GM18907 (cell line): ENCODE results near the gene FCHSD1.

Experiments
- ATAC-seq: cut with Tn5 transposase; IDR thresholded peaks from one replicate; pipeline ENCODE4 v1.9.1; 2021; ENCODE audit warnings: mild to moderate bottlenecking, moderate library complexity; ENCODE audit not compliant: unreplicated experiment

The FCHSD1 gene

DNA sequence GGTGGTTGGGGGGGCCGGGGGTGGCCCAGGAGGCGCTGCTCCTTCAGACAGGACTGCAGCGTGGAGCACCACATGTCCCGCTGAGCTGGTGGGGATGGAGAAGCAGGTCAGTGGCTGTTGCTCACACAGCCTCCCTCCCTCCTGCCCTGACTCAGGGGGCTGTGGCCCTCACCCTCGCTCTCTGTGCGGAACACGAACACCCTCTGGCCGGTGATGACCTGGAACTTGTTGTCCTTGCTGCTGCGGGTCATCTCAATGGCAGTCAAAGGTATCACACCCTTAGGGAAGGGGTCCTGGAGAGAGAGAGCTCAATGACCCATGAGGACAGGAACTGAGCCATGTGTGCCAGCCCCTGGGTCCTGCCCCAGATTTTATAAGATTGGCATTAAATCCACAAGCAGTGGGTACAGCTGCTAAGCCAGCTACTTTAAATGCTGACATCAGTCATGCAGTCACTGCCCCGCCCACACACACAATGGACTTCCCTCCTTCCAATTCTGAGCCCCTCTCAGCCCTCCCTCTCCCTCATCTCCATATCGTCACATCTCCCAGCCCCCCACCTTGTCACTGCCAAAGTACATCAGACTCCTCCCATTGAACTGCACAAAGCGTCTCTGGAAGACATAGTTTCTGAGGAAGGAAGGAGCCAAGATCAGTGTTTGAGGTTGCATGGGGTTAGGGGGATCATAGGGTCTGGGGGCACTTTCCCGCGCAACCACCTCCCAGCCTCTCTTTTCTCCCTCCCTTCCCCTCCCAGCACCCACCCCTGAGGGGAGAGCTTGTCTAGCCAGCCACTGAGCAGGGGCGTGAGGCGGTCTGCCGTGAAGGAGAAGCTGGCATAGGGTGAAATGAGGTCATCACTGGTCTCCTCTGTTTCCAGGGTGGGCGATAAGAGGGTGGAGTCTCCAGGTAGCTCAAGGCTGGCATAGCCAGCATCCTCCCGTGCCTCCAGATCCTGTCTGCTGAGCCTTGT is 21.9 kb upstream of the FCHSD1 start:
- ATAC-seq: no peak

DNA sequence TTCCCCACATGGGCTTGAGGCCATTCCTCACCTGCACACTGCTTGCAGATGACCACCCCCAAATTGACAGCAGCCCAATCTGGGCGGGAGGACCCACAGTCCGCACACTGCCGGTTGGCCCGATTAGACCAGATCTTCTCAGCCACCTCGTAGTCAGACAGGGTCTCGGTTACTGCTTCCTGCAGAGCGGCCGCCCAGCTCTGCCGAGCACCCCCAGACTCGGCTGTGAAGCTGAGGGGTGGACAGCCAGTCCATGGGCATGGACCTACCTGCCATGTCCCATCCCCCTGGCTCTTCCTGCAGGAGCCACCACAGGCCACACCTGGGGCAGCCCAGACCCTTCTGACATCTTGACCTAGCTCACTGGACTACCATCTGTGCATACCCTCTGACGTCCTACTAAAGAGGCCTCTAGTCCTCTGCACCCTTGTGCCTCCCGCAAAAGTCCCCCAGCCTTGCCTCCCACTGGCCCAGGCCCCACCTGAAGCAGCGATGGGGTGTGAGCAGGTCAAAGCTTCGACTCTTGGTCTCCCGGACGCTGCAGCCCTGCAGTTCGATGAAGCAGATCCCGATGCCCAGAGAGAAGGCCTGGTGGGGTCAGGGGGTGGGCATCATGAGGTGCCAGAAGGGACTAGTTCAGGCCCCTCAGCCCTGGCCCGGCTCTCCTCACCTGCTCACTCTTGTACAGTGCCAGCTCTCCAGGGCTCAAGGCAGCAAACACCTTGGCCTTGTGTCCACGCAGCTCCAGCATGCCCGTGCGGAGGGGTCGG is 21.0 kb upstream of the FCHSD1 start:
- ATAC-seq: no peak

DNA sequence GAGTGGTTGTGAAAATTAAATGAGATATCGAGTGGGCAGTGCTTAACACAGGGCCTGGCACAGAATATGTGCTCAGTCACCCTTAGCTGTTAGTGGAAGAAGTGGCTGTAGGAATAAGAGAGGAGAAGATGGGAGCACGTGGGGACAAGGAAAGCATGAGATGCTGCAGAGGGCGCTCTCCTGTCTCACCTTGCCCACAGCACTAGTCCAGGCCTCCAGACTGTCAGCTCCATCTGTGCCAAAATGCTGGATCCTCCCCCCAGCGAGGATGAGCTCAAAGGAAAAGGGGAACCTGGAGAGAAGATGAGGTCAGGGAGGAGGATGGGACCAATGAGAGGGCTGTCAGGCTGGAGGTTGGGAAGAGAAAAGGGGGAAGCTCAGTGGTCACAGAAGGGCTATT is 18.3 kb upstream of the FCHSD1 start:
- no peak for ATAC-seq

DNA sequence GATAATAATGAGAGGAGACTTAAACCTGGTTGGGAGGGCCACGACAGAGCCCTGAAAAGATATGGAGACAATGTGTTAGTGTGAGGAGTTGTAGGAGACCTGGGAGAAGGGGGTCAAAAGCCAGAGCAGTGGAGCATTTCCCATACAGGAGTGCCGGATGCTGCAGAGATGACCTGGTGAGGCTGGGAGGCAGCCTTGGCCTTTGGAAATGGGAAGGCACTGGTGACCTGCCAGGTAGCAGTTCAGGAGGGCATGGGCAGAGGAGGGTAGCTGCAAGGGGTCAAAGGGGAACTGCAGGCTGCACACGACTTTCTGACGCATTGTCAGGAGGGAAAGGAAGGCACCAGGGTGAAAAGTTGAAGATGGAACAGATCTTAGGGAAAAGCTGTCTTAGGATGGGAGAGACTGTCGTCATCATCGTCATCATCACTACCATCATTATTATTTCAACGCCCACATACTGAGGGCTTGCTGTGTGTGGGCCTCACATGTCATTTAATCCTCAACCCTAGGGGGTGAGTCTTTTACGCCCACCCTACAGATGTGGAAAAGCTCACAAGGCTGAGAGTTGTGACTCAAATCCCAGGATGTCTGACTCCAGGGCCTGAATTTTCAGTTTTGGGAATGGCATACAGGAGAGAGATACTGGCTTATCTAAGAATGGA is 17.5 kb upstream of the FCHSD1 start:
- ATAC-seq: no peak

DNA sequence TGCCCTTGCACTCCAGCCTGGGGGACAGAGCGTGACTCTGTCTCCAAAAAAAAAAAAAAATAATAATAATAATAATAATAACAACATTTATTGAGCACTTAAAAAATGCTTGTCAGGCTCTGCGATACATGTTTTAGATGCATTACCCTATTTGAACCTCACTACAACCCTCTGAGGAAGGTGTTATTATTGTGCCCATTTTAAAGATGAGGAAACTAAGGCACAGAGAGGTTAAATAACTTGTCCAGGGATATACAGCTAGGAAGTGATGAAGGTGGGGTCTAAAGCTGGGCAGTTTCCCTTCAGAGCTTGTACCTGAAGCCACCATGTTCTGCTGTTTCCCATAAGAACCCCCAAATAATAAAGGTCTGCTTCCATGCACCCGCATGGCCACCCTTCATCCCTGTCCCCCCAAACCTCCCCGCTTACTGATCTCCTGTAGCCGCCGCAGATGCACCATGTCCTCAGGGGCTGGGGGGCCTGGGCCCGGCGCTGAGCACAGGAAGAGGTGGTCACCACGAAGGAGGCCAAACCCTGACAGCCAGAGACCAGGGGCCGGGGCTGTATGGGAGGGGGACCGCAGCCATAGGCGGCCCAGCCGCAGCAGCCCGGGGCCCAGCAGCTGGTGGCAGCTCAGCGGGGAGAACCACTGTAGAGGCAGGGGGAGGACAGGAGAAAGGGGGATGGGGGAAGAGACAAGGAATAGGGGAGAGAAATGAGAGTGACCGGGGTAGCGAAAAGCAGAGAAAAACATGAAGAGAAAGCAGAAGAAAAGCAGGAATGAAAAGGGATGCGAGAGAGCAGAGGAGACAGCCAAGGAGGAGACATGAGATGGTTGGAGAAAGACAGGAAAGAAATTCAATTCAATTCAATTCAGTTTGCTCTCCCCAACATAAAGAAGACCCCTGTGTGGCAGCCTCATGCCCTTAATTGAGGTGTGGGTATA is 15.1 kb upstream of the FCHSD1 start:
- no peak for ATAC-seq

DNA sequence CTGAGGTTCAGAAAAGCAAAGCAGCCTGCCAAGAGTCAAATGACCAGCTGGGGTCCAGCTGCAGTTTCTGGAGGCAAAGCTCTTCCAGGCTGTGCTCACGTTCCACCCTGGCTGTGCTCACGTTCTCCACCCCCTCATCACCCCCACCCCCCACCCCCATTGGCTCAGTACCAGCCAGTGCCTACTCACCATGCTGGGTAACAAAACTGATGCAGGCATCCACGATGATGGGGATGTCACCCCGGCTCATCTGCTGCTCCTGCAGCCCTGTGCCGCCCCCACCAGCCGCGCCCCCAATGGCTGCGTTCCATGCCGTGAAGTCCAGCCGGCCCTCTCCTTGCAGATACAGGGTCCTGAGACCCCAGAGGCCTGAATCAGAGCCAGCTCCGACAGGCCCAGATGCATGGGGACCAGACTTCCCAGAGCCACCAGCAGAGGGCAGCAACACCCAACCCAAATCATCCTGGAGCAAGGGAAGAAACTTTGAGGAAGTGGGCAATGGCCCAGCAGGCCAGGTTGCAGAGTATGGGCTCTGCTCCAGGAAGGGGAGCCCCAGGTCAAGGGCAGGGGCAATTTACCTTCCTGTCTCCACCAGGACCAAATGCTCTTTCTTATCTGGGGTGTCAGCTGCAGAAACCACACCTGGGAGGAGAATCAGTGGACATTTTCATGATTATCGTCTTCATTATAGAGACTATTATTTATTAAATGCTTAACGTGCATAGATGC is 13.7 kb upstream of the FCHSD1 start:
- ATAC-seq: peak; percentile 97

DNA sequence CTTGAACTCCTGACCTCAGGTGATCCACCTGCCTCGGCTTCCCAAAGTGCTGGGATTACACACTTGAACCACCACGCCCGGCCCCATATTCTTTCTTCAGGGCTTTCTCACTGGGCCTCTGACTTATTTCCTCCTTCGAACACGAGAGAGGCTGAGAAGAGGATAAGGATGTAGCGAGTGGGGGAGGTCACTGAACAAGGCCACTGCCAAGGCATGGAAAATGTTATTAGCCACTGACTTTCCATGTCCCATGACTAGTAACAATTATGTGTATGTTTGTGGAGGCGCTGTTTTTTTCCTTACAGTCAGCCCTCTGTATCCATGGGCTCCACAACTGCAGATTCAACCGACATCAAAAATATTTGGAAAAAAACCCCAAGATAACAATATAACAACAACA is 12.3 kb upstream of the FCHSD1 start:
- ATAC-seq: no peak

DNA sequence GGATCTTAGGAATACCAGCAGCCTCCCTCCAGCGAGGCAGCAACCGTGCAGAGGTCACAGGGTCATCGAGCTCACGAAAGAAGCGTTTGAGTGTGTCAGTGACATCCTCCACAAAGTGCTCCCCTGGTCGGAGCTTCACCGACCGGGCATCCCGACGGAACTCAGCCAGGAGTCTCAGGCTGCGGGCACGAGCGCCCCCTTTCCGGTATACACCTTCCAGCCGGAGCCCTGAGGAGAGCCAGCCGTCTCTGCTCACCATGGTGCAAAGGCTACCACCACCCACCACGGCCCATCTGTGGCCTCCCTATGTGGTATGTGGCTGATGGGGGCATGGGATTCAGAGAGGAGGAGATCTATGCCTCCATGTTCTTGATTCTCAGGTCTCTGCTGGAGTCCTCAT is 10.8 kb upstream of the FCHSD1 start:
- ATAC-seq: no peak

DNA sequence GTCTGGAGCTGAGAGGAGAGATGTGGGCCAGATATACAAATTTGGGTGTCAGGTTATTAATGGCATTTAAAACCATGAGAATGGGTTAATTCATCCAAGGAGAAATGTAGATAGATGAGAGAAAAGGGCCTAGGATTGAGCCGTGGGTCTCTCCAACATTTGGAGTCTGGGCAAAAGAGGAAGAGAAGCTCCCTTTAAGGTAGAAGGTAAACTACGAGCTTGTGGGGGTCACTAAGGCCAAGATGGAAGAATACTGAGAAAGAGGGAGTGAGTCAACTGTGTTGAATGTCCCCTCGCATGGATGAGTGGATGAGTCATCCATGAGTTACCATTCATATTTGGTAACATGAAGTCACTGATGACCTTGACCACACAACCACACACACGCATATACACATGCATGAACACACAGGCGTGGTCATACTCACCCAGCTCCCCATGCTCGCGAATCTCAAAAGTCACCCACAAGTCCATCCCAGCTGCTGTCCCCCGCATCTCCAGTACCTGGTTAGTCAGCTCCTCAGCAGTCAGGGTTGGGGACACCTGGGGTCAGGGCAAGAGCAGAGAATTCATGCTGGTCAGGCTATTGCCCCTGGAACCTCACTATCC is 6.8 kb upstream of the FCHSD1 start:
- ATAC-seq: peak; percentile 84

DNA sequence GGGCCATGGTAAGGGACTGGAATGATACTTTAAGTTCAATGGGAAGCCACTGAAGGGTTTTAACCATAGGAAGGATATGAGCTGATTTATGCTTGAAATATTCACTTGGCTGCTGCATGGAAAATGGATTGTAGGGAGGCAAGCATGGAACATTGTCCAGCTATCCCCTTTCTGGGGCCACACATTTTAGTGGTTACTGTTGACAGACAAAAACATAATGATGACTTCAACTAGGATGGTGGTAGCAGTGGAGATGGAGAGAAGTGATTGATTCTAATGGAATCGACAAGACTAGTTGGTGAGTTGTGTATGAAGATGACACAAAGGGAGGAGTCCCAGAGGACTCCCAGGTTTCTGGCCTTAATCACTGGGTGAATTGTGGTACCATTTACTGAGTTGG is 6.2 kb upstream of the FCHSD1 start:
- no peak for ATAC-seq

DNA sequence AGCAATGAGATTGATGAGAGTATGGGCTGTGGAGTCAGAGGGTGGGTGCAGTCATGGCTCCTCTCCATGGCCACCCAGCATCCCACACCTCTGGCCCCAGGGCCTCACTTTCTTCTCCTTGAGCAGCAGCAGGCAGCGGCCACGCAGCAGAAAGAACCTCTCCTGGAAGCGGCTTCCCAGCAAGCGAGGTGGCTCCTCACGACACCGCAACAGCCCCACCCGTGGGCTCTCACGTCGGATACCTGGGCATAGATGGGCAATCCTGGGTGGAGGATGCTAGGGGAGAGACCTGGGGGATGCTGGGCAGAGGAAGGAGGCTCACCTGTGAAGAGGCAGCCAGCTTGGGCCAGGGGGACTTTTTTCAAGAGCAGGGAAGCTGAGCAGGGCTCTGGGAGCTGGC is 5.2 kb upstream of the FCHSD1 start:
- no peak for ATAC-seq

DNA sequence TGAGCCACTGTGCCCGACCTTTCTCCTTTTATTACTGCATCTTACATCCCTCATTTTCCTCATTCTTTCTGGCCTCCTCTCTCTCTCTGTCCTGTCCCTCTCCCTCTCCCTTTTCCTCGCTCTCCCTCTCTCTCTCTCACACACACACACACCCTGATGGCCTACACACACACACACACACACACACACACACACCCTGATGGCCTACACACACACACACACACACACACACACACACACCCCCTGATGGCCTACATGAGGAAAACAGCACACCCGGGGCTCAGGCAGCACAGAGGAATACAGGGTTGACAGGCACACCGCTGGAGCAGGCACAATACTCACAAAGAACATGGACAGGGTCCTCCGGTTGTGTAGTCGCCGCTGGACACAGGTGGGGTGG is 3.8 kb upstream of the FCHSD1 start:
- ATAC-seq: no peak

DNA sequence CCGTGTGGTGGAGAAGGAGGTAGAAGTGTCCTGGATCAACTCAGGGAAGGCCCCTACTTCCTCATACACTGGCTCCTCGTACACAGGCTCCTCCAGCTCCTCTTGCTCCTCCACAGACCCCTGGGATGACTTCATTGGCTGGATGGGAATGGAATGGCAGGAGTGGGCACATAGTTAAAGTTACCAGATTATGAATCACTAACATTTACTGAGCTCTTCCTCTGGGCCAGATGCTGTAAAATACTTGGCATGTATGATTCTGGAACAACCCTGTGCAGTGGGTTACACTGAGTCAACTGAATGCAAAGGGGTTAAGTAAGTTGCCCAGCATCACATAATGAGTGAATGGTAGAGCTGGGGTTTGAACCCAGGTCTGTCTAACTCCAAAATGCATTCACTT is 3.1 kb upstream of the FCHSD1 start:
- no peak for ATAC-seq

DNA sequence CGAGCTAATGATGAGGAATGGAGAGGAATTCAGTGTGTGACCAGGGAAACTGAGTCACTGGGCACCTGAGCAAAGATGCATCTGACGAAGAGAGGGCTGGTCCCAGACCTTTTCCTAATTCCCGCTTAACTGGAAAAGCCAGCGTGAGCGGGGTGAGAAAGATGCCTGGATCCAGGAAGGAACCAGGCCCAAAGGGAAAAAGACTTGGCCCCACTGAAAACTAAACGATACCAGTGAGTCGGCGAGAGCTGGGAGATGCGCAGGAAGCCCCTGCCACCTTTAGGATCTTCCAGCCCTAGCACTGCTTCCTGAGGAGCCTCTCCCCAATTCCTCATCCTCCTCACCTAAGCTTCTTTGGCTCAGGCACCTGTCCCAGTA is 499 bp upstream of the FCHSD1 start:
- ATAC-seq: no peak

DNA sequence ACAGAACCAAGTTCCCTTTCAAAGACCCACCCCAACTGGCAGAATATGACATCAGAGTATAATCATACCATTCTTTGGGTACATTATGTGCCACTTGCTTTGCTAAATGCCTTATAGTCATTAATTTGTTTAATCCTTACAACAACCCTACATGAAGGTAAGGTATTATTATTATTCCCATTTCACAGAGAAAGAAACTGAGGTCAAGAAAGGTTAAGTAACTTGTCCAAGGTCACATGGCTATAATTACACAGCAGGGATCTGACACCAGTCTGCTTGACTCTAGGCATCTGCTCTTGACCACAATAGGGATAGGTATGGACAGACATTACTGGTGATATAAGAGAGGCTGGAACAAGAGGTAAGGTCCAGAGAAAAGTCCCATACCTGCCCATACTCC is 1.2 kb downstream of the FCHSD1 start:
- no peak for ATAC-seq

DNA sequence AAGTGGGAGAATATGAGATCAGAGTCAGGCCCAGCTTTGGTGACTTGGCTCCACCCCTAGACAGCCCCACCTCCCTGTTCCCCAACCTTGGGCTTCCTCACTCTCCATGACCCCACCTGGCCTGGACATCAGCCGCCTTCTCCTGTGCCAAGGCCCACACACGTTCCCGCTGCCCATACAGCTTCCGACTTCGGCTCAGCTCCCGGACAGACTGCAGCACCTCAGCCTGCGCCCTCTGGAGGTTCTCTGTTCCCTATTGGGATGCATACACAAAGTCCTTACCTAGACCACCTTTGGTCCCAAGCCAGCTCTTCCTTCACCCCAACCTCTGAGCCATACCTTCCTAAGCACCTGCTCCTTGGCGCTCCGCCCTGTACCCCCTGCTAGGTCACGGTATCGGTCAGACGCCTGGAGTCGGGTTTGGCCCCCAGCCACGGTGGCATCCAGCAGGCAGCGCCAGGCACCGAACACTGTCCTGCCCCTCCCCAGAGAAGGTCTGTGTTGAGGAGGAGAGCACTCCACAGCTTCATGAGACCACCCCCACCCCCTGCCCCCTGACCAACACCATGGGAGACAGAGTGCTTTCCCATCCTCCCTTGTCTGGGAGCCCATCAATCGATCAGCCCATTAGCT is 2.0 kb downstream of the FCHSD1 start:
- no peak for ATAC-seq

DNA sequence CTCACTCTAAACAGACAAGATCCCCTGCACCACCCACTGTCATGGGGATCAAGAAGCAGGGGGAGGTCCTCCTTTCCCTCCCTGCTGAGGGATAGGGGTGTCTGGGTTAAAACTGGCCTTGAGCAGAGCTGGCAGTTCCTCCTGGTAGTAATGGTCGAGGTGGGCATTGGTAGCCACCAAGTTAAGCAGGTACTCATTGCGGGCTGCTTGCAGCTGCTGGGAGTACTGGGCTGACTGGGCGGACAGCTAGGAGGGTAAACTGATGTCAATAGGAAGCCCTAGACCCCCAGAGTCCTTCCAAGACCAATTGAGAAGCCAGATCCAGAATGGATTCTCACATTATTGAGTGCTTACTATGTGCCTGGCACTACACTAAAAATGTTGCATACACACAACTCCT is 3.4 kb downstream of the FCHSD1 start:
- ATAC-seq: no peak

DNA sequence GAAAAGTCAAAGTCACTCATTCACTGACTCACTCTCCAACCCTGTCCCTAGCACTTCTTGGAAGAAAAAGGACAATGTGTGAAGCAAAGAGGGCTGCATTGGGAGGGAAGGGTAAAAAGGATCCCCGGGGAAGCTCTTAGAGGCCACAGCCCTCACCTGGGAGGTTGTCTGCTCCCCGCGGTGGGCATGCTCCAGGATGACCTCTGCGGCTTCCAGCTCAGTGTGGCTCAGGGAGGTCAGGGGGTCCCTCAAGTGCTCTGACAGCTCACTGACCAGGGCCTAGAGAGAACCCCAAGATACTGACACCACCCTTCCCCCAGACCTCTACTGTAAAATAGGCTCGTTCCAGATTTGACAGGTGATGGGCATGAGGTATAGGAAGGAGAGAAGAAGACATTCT is 4.0 kb downstream of the FCHSD1 start:
- ATAC-seq: no peak

DNA sequence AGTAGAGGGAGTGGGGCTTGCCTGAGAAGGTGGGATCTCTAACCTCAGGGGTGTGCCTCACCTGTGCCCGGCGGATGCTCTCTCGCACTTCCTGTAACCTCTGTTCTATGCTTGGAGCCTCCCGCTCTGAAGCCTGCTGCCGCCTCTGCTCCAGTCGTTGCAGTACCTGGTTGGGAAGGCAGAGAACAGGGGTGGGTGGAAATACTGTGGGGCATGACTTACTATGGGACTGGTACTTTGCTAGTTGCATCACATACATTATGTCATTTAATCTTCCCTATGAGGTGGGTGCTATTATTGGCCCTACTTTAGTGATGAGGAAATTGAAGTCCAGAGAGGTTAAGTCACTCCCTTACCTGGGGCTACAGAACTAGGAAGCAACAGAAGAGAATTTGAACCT is 5.2 kb downstream of the FCHSD1 start:
- no peak for ATAC-seq
